Motor neuron (in vitro differentiated cells): Measurements from ENCODE around the gene PEX5L. TPM values are rescaled to one million over a fixed set of nuclear protein-coding genes. Genes with fewer than 3 reads are reported as not detected.

ENCODE experiments used
- ATAC-seq, 8 experiments: fragments of 200-7000 bp; cut with Tn5 transposase; replicated peaks in 6 of 8; 2 replicates each; pipeline ENCODE4 v1.8.0; 2021; ENCODE audit warnings: mild to moderate bottlenecking in 8 of 8, moderate library complexity in 8 of 8
- H3K27ac ChIP-seq, 2 donors: fragments of 250-450 bp; sonication (Bioruptor Pico); 2 replicates each; pipeline ENCODE4 v1.9.0; 2021; ENCODE audit warnings: antibody characterized with exemption in 2 of 2, mild to moderate bottlenecking in 2 of 2, moderate library complexity in 1 of 2
- H3K4me1 ChIP-seq, 2 donors: fragments of 250-450 bp; sonication (Bioruptor Pico); replicated peaks in 1 of 2; 2 replicates each; pipeline ENCODE4 v1.6.1; 2021; ENCODE audit warnings: antibody characterized with exemption in 2 of 2, mild to moderate bottlenecking in 2 of 2, moderate library complexity in 1 of 2
- H3K4me3 ChIP-seq, 5 donors: fragments of 250-450 bp; sonication (Bioruptor Pico); 2 replicates each; pipeline ENCODE4 v1.9.0; 2021; ENCODE audit warnings: antibody characterized with exemption in 5 of 5, mild to moderate bottlenecking in 5 of 5, moderate library complexity in 4 of 5
- WGBS, 10 experiments: fragments of 450-650 bp; shearing (Covaris generic); methylation state at CpG; one replicate each; pipeline ENCODE4 v1.0.0; 2022; 5-methylcytosine and 5-hydroxymethylcytosine counted together
- in situ Hi-C, 9 experiments: fragments of 400-800 bp; cut with MboI; loops; one replicate each; pipeline ENCODE4 v1.15.0; 2021; ENCODE audit warnings: low sequenced_read_pairs in 9 of 9, low pct_unique_long_range_greater_than_20kb in 2 of 9; ENCODE audit not compliant: unreplicated experiment in 9 of 9
- total RNA-seq, 8 experiments: library from RNA; unstranded; fragments of 300-600 nt; gene quantifications; 2 replicates each; pipeline versions ENCODE4 v1.2.3 to v1.2.4, GENCODE V29; 2022

PEX5L gene
- total RNA-seq, 8 experiments from 2014 or later = 3.6 to 76.9 (median 9.1) TPM

GRCh38 chr3:179921500-179921899 lies 115.2 kb downstream of the PEX5L start:
- Histone ChIP-seq H3K27ac (no peak overlapping the region), H3K4me3 (no peak overlapping the region), H3K4me1 (peaks cover 2 to 9% of the 10 kb centered on the region in 2 donors)
- WGBS, 10 experiments = 0 to 100% (median 23%) methylated on average over 1 to 4 of the region's 4 CpGs; no CpG with 5 or more reads in 1 of the 10 experiments
- ATAC-seq = peak; percentile 71 to 100 (median 90)
- in situ Hi-C loops = loop anchor here in 2 of 9 experiments (10.0 to 25.0 kb wide), 2 partner anchors 666 to 673 kb away; no protein-coding TSS in a partner anchor

GRCh38 chr3:179907784-179908482 lies 128.8 kb downstream of the PEX5L start:
- no peaks in the 10 kb centered on the region for H3K4me1 ChIP-seq
- WGBS, 10 experiments = 17 to 85% (median 70%) methylated on average over 1 to 4 of the region's 4 CpGs
- ATAC-seq = no peak
- in situ Hi-C loops = loop anchor here in 1 of 9 experiments (25.0 kb wide), 1 partner anchor 679 kb away; no protein-coding TSS in a partner anchor
- H3K4me3 ChIP-seq = no peak overlapping the region
- H3K27ac ChIP-seq = no peak overlapping the region

GRCh38 chr3:179902061-179902460 lies 134.7 kb downstream of the PEX5L start:
- H3K4me1 ChIP-seq = peaks cover 3 to 11% of the 10 kb centered on the region in 2 donors
- no peak for ATAC-seq
- in situ Hi-C loops = loop anchor here in 1 of 9 experiments (25.0 kb wide), 1 partner anchor 685 kb away; no protein-coding TSS in a partner anchor
- WGBS, 10 experiments = 30 to 95% (median 88%) methylated on average over 3 to 10 of the region's 10 CpGs; no CpG with 5 or more reads in 3 of the 10 experiments
- H3K4me3 ChIP-seq = no peak overlapping the region
- H3K27ac ChIP-seq = no peak overlapping the region

GRCh38 chr3:179898024-179898423 lies 138.7 kb downstream of the PEX5L start:
- no peak overlapping the region for H3K27ac ChIP-seq
- H3K4me1 ChIP-seq = peaks cover 3 to 13% of the 10 kb centered on the region in 2 donors
- no peak overlapping the region for H3K4me3 ChIP-seq
- in situ Hi-C loops = no loop called here
- WGBS, 10 experiments = 0 to 50% (median 24%) methylated on average over 1 to 2 of the region's 2 CpGs; no CpG with 5 or more reads in 1 of the 10 experiments
- peak; percentile 57 to 99 (median 93) for ATAC-seq

GRCh38 chr3:179897231-179897630 lies 139.5 kb downstream of the PEX5L start:
- H3K4me3 ChIP-seq = no peak overlapping the region
- in situ Hi-C loops = no loop called here
- H3K4me1 ChIP-seq = peaks cover 3 to 13% of the 10 kb centered on the region in 2 donors
- peak in 2 of 8 experiments; percentile 68 to 76 for ATAC-seq
- WGBS, 10 experiments = 2 to 100% (median 76%) methylated on average over 2 to 4 of the region's 4 CpGs
- H3K27ac ChIP-seq = no peak overlapping the region

GRCh38 chr3:179896507-179896906 lies 140.2 kb downstream of the PEX5L start:
- ATAC-seq = no peak
- H3K4me1 ChIP-seq = peaks cover 3 to 13% of the 10 kb centered on the region in 2 donors
- H3K4me3 ChIP-seq = no peak overlapping the region
- no peak overlapping the region for H3K27ac ChIP-seq
- in situ Hi-C loops = no loop called here
- WGBS, 10 experiments = 29 to 100% (median 84%) methylated on average over 1 to 2 of the region's 2 CpGs

- ATAC-seq = peak in 2 of 8 experiments; percentile 51 to 70
- in situ Hi-C loops = no loop called here
Measured at GRCh38 chr3:179895330-179895729, 141.4 kb downstream of the PEX5L start.

GRCh38 chr3:179887295-179887943 lies 149.3 kb downstream of the PEX5L start:
- WGBS, 10 experiments = 0 to 36% (median 12%) methylated on average over 2 to 4 of the region's 4 CpGs; no CpG with 5 or more reads in 1 of the 10 experiments

More at GRCh38 chr3:179895330-179895729, 141.4 kb downstream of the PEX5L start:
- peaks cover 3 to 13% of the 10 kb centered on the region in 2 donors for H3K4me1 ChIP-seq
- no peak overlapping the region for H3K27ac ChIP-seq
- no peak overlapping the region for H3K4me3 ChIP-seq

GRCh38 chr3:179885950-179886349 lies 150.8 kb downstream of the PEX5L start:
- no peak for ATAC-seq
- H3K4me1 ChIP-seq = peaks cover 22 to 38% of the 10 kb centered on the region in 2 donors
- 20 to 100% (median 91%) methylated on average over 2 of the region's 2 CpGs; no CpG with 5 or more reads in 4 of the 10 experiments for WGBS, 10 experiments
- in situ Hi-C loops = no loop called here
- H3K27ac ChIP-seq = no peak overlapping the region
- H3K4me3 ChIP-seq = no peak overlapping the region

More at GRCh38 chr3:179887295-179887943, 149.3 kb downstream of the PEX5L start:
- Histone ChIP-seq H3K4me1 (peaks cover 18 to 27% of the 10 kb centered on the region in 2 donors), H3K27ac (no peak overlapping the region), H3K4me3 (no peak overlapping the region)
- in situ Hi-C loops = no loop called here
- peak in 3 of 8 experiments; percentile 18 to 84 (median 62) for ATAC-seq

- no peak overlapping the region for H3K4me3 ChIP-seq
- 0 to 100% (median 50%) methylated on average over 1 of the region's 1 CpG; no CpG with 5 or more reads in 4 of the 10 experiments for WGBS, 10 experiments
- in situ Hi-C loops = no loop called here
- ATAC-seq = no peak
- H3K4me1 ChIP-seq = peaks cover 22 to 43% of the 10 kb centered on the region in 2 donors
- H3K27ac ChIP-seq = no peak overlapping the region
Measured at GRCh38 chr3:179884136-179884535, 152.6 kb downstream of the PEX5L start.

GRCh38 chr3:179882292-179882691 lies 154.4 kb downstream of the PEX5L start:
- in situ Hi-C loops = no loop called here
- no peak overlapping the region for H3K4me3 ChIP-seq
- peak; percentile 65 to 95 (median 90) for ATAC-seq
- 0 to 10% (median 8%) methylated on average over 1 to 2 of the region's 2 CpGs; no CpG with 5 or more reads in 5 of the 10 experiments for WGBS, 10 experiments
- H3K4me1 ChIP-seq = peaks cover 14 to 30% of the 10 kb centered on the region in 2 donors
- H3K27ac ChIP-seq = peak overlapping the region in 1 of 2 donors; percentile 5

- 17 to 86% (median 40%) methylated on average over 1 to 2 of the region's 2 CpGs; no CpG with 5 or more reads in 2 of the 10 experiments for WGBS, 10 experiments
- peak in 1 of 8 experiments; percentile 21 for ATAC-seq
Measured at GRCh38 chr3:179881791-179882190, 154.9 kb downstream of the PEX5L start.

GRCh38 chr3:179880868-179881267 lies 155.9 kb downstream of the PEX5L start:
- Histone ChIP-seq H3K27ac (no peak overlapping the region), H3K4me1 (peaks cover 10 to 20% of the 10 kb centered on the region in 2 donors), H3K4me3 (no peak overlapping the region)
- no peak for ATAC-seq
- in situ Hi-C loops = no loop called here
- 15 to 100% (median 47%) methylated on average over 1 to 4 of the region's 4 CpGs; no CpG with 5 or more reads in 3 of the 10 experiments for WGBS, 10 experiments

More at GRCh38 chr3:179881791-179882190, 154.9 kb downstream of the PEX5L start:
- in situ Hi-C loops = no loop called here
- H3K4me1 ChIP-seq = peaks cover 12 to 25% of the 10 kb centered on the region in 2 donors
- H3K4me3 ChIP-seq = no peak overlapping the region
- H3K27ac ChIP-seq = no peak overlapping the region
